Measurements from ENCODE around the gene CD209.

The CD209 gene

DNA sequence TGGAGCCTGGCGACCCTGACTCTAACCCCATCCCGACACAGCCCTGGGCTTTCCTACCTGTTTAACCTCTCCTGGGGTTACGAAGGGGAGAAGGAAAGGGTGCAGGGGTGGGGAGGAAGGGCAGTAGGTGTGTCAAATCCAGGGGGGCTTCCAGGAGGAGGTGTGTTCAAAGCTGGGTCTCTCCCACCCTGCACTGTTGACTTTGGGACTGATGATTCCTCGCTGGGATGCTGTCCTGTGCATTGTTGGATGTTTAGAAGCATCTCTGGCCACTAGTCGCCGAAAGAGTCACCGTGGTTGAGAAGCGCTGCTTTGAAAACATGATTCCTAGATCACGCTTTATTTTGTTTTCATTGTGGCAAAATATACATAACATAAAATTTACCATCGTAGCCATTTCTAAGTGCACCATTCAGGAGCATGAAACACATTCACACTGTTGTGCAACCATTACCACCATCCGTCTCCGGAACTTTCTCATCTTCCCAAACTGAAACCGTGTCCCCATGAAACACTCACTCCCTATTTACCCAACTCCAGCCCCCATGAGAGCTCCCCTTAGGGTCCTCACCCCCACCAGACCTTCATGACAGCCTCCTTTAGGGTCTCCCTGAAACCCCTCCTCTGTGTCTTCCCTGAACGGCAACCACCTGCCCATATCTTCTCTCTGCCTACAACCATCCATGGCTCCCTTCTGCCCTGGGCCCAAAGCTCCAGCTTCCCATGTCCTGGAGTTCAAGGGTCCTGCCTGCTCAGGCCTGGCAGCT, 41.0 kb downstream of the CD209 start:
- no peak overlapping the region for H3K4me3 ChIP-seq (IDR thresholded peaks at IDR 0.05; ENCODE audit: insufficient read depth, low read depth, low read length)
- TF ChIP-seq, protein P1, sequence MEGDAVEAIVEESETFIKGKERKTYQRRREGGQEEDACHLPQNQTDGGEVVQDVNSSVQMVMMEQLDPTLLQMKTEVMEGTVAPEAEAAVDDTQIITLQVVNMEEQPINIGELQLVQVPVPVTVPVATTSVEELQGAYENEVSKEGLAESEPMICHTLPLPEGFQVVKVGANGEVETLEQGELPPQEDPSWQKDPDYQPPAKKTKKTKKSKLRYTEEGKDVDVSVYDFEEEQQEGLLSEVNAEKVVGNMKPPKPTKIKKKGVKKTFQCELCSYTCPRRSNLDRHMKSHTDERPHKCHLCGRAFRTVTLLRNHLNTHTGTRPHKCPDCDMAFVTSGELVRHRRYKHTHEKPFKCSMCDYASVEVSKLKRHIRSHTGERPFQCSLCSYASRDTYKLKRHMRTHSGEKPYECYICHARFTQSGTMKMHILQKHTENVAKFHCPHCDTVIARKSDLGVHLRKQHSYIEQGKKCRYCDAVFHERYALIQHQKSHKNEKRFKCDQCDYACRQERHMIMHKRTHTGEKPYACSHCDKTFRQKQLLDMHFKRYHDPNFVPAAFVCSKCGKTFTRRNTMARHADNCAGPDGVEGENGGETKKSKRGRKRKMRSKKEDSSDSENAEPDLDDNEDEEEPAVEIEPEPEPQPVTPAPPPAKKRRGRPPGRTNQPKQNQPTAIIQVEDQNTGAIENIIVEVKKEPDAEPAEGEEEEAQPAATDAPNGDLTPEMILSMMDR (conservative IDR thresholded peaks at IDR 0.05; ENCODE audit: low read depth, low read length), result no peak
- H2AFZ ChIP-seq (ENCODE audit: low read depth), result no peak overlapping the region
- no peaks in the 10 kb centered on the region for H4K20me1 ChIP-seq (ENCODE audit: insufficient read depth)
- no peak overlapping the region for H3K9ac ChIP-seq
- peaks cover 53% of the 10 kb centered on the region; the same call in 1 of the 2 replicates for H3K27me3 ChIP-seq (ENCODE audit: insufficient read depth, low read depth)
- H3K4me2 ChIP-seq, result no peak overlapping the region
- H3K79me2 ChIP-seq (ENCODE audit: insufficient read depth, low read depth), result no peaks in the 10 kb centered on the region
- H3K4me1 ChIP-seq (ENCODE audit: low read depth, poor library complexity, severe bottlenecking), result no peaks in the 10 kb centered on the region
- no peaks in the 10 kb centered on the region for H3K36me3 ChIP-seq (ENCODE audit: insufficient read depth)
- H3K27ac ChIP-seq, result no peak overlapping the region

DNA sequence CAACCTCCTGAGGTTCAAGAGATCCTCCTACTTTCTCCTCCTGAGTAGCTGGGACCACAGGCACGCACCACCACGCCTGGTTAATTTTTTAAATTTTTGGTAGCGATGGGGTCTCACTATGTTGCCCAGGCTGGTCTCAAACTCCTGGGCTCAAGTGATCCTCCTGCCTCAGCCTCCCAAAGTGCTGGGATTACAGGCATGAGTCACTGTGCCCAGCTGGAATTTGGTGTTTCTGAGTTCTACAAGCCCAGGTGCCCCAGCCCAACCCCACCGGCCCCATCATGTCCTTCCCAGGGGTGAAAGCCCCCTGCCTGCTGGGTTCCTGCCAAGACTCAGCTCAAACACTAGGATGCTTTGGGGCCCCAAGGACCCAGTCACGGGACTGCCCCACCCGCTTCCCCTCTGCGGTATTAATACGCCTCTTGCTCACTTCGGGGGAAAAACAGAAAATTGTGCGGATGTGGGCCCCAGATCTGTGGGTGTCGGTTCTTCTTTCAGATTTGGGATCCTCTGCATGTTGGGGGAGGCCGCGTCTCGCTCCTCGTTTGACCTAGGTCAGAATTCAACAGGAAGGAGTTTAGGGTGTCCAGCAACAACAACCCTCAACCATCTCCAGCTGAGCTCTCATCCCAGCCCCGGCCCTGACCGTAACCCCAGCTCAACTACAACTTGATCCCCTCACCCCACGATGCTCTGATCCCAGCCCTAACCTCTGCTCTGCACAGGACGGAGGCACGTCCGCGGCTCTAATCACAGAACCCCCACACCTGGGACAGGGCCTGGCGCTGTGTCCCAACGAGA, 41.7 kb downstream of the CD209 start:
- H3K4me1 ChIP-seq (ENCODE audit: low read depth, poor library complexity, severe bottlenecking), result no peaks in the 10 kb centered on the region
- peaks cover 52% of the 10 kb centered on the region; the same call in 1 of the 2 replicates for H3K27me3 ChIP-seq (ENCODE audit: insufficient read depth, low read depth)
- no peak overlapping the region for H3K27ac ChIP-seq

DNA sequence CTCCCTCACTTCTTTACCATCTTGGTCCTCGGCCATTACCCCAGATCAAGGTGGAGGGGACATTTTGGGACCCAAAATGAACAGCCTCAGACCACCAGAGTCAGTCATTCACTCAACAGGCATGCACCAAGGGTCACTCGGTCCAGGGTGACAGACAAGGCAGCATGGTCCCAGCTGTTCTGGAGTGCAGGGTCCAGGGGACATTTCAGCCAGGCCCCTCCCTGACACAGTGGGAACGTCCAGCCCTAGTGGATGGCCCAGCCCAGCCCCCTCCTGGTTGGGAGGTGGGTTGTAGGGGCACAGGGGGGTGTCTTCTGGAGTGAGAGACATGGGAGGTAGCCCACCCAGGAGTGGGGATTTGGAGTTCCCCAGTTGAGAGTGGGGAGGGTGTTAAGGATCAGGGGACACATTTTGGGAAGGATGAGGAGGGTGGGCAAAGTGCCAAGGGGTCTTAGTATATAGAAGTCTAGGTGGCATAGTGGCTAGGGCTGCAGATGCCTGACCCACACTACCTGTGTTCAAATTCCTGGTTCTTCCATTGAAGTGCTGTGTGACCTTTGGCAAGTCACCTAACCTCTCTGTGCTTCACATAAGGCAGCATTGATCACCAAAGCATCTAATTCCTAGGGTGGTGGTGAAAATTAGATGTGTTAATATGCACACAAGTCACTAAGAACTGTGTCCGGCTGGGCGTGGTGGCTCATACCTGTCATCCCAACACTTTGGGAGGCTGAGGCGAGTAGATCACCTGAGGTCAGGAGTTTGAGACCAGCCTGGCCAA, 42.9 kb downstream of the CD209 start:
- Histone ChIP-seq H3K79me2 (ENCODE audit: insufficient read depth, low read depth) (no peaks in the 10 kb centered on the region), H4K20me1 (ENCODE audit: insufficient read depth) (no peaks in the 10 kb centered on the region), H2AFZ (ENCODE audit: low read depth) (no peak overlapping the region), H3K36me3 (ENCODE audit: insufficient read depth) (no peaks in the 10 kb centered on the region), H3K27me3 (ENCODE audit: insufficient read depth, low read depth) (peaks cover 43% of the 10 kb centered on the region; the same call in 1 of the 2 replicates), H3K9ac (no peak overlapping the region), H3K4me1 (ENCODE audit: low read depth, poor library complexity, severe bottlenecking) (no peaks in the 10 kb centered on the region), H3K4me2 (no peak overlapping the region), H3K4me3 (IDR thresholded peaks at IDR 0.05; ENCODE audit: insufficient read depth, low read depth, low read length) (no peak overlapping the region), H3K27ac (no peak overlapping the region)
- TF ChIP-seq, protein P1 (conservative IDR thresholded peaks at IDR 0.05; ENCODE audit: low read depth, low read length), result no peak

More for the DNA sequence above, 41.7 kb downstream of the CD209 start:
- Histone ChIP-seq H2AFZ (ENCODE audit: low read depth) (no peak overlapping the region), H3K79me2 (ENCODE audit: insufficient read depth, low read depth) (no peaks in the 10 kb centered on the region), H3K4me3 (IDR thresholded peaks at IDR 0.05; ENCODE audit: insufficient read depth, low read depth, low read length) (no peak overlapping the region), H3K36me3 (ENCODE audit: insufficient read depth) (no peaks in the 10 kb centered on the region), H4K20me1 (ENCODE audit: insufficient read depth) (no peaks in the 10 kb centered on the region), H3K4me2 (no peak overlapping the region), H3K9ac (no peak overlapping the region)
- TF ChIP-seq, protein P1 (conservative IDR thresholded peaks at IDR 0.05; ENCODE audit: low read depth, low read length), result no peak

DNA sequence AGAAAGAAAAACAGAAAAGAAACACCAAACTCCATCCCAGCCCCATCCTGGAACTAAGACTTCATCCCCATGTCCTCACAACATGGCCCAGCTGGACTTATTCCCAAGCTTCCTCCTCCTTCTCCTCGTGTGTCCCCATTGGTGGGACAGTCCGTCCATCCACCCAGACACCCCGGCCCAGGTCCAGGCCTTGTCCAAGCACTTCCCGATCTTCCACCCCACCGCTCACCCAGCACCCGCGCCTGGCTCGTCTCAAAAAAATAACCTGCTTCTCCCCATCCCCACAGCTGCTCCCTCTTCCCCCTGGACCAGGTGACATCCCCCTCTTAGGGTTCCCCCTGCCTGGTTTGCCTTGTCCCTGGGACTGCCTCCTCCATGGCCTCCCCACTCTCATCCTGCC, 44.0 kb downstream of the CD209 start:
- Histone ChIP-seq H3K79me2 (ENCODE audit: insufficient read depth, low read depth) (no peaks in the 10 kb centered on the region), H3K4me3 (IDR thresholded peaks at IDR 0.05; ENCODE audit: insufficient read depth, low read depth, low read length) (no peak overlapping the region), H3K36me3 (ENCODE audit: insufficient read depth) (no peaks in the 10 kb centered on the region), H3K27me3 (ENCODE audit: insufficient read depth, low read depth) (peaks cover 43% of the 10 kb centered on the region), H3K4me2 (no peak overlapping the region), H3K4me1 (ENCODE audit: low read depth, poor library complexity, severe bottlenecking) (no peaks in the 10 kb centered on the region), H4K20me1 (ENCODE audit: insufficient read depth) (no peaks in the 10 kb centered on the region), H3K9ac (no peak overlapping the region), H3K27ac (no peak overlapping the region), H2AFZ (ENCODE audit: low read depth) (no peak overlapping the region)
- TF ChIP-seq, protein P1 (conservative IDR thresholded peaks at IDR 0.05; ENCODE audit: low read depth, low read length), result no peak
